SU-DHL-6 (cell line): Measurements from ENCODE around the gene TNNI3K.
A peak's percentile ranks its signal among the peaks of the same experiment; 100 is the strongest.

ENCODE experiments used
- H2AFZ ChIP-seq: fragments of 200-600 bp; sonication (generic); 2 replicates; pipeline ENCODE4 v1.6.1; 2014; ENCODE audit warnings: low read depth, mild to moderate bottlenecking, moderate library complexity, mixed read lengths, antibody characterized with exemption, low read length; ENCODE audit not compliant: severe bottlenecking
- H3F3A ChIP-seq: fragments of 200-600 bp; shearing (Covaris generic); 2 replicates; pipeline ENCODE4 v1.6.0; 2016; ENCODE audit warnings: antibody characterized with exemption, mild to moderate bottlenecking; ENCODE audit not compliant: insufficient read depth
- H3K27ac ChIP-seq: fragments of 200-600 bp; sonication (generic); 2 replicates; pipeline ENCODE4 v1.5.1; 2016; ENCODE audit warnings: low read depth, mild to moderate bottlenecking, low read length, moderate library complexity, mixed read lengths
- H3K27me3 ChIP-seq: fragments of 200-600 bp; sonication (generic), shearing (Covaris generic); 2 replicates; pipeline ENCODE4 v1.6.0; 2014; ENCODE audit warnings: mild to moderate bottlenecking, low read length
- H3K36me3 ChIP-seq: fragments of 200-600 bp; sonication (generic); 2 replicates; pipeline ENCODE4 v1.6.1; 2014; ENCODE audit warnings: mild to moderate bottlenecking, low read length, mixed read lengths
- H3K4me2 ChIP-seq: fragments of 300-600, 200-600 bp; shearing (Covaris generic), sonication (generic); 2 replicates; pipeline ENCODE4 v1.6.0; 2014; ENCODE audit warnings: low read length, low read depth, mild to moderate bottlenecking; ENCODE audit not compliant: poor library complexity, severe bottlenecking
- H3K4me3 ChIP-seq: fragments of 200-600 bp; sonication (generic); 2 replicates; pipeline ENCODE4 v1.5.1; 2014; ENCODE audit warnings: antibody characterized with exemption, low read length, mild to moderate bottlenecking, mixed read lengths; ENCODE audit not compliant: insufficient read depth, poor library complexity, severe bottlenecking
- H3K79me2 ChIP-seq: fragments of 200-600 bp; sonication (generic); 2 replicates; pipeline ENCODE4 v1.6.1; 2014; ENCODE audit warnings: mild to moderate bottlenecking, low read length, moderate library complexity; ENCODE audit not compliant: insufficient read depth
- H3K9ac ChIP-seq: fragments of 200-600 bp; sonication (generic); 2 replicates; pipeline ENCODE4 v1.7.0; 2014; ENCODE audit warnings: mild to moderate bottlenecking, low read length
- H3K9me2 ChIP-seq: fragments of 200-600 bp; sonication (generic); replicated peaks from 2 replicates; pipeline ENCODE4 v1.6.1; 2014; ENCODE audit warnings: low read length; ENCODE audit not compliant: insufficient read depth
- H3K9me3 ChIP-seq: fragments of 200-600 bp; sonication (generic); 2 replicates; pipeline ENCODE4 v1.6.1; 2014; ENCODE audit warnings: low read length, mixed read lengths; ENCODE audit not compliant: insufficient read depth
- H4K20me1 ChIP-seq: fragments of 200-600 bp; sonication (generic); 2 replicates; pipeline ENCODE4 v1.6.1; 2014; ENCODE audit warnings: low read depth, mild to moderate bottlenecking, antibody characterized with exemption, low read length, moderate library complexity, mixed read lengths
- CTCF ChIP-seq: fragments of 200-600 bp; sonication (generic); IDR thresholded peaks from one replicate; pipeline ENCODE4 v1.5.1; 2017; ENCODE audit warnings: antibody characterized with exemption, mild to moderate bottlenecking, low read length, moderate library complexity; ENCODE audit not compliant: insufficient read depth, poor library complexity, severe bottlenecking
- EZH2phosphoT487 ChIP-seq: fragments of 200-600 bp; sonication (generic), shearing (Covaris generic); conservative IDR thresholded peaks from 2 replicates; pipeline ENCODE4 v1.6.1; 2018; ENCODE audit warnings: mild to moderate bottlenecking, antibody characterized with exemption, low read length, moderate library complexity, mixed read lengths

The TNNI3K gene

GRCh38 chr1:74504125-74504932 is 269.1 kb downstream of the TNNI3K start:
- no peak overlapping the region for H2AFZ ChIP-seq
- H3K79me2 ChIP-seq = no peaks in the 10 kb centered on the region
- no peak overlapping the region for H3K4me3 ChIP-seq
- H3K9me2 ChIP-seq = no peaks in the 10 kb centered on the region
- H3K9me3 ChIP-seq = no peaks in the 10 kb centered on the region
- no peaks in the 10 kb centered on the region for H3K27me3 ChIP-seq
- no peaks in the 10 kb centered on the region for H3F3A ChIP-seq
- H3K36me3 ChIP-seq = no peaks in the 10 kb centered on the region
- no peak overlapping the region for H3K4me2 ChIP-seq
- TF ChIP-seq CTCF (peak; percentile 81), EZH2phosphoT487 (no peak)
- H3K27ac ChIP-seq = no peak overlapping the region
- no peaks in the 10 kb centered on the region for H4K20me1 ChIP-seq
- H3K9ac ChIP-seq = no peak overlapping the region

GRCh38 chr1:74504933-74505512 is 269.8 kb downstream of the TNNI3K start:
- Histone ChIP-seq H3K9ac (no peak overlapping the region), H3K9me2 (no peaks in the 10 kb centered on the region), H3K9me3 (no peaks in the 10 kb centered on the region), H3K27ac (no peak overlapping the region), H3F3A (no peaks in the 10 kb centered on the region), H3K36me3 (no peaks in the 10 kb centered on the region), H3K27me3 (no peaks in the 10 kb centered on the region), H4K20me1 (no peaks in the 10 kb centered on the region), H3K4me2 (no peak overlapping the region), H2AFZ (no peak overlapping the region), H3K4me3 (no peak overlapping the region), H3K79me2 (no peaks in the 10 kb centered on the region)
- TF ChIP-seq EZH2phosphoT487 = no peak
- TF ChIP-seq CTCF = no peak

- Histone ChIP-seq H3K9ac (no peak overlapping the region), H3K27me3 (no peaks in the 10 kb centered on the region), H3K4me2 (no peak overlapping the region), H3K4me3 (no peak overlapping the region), H3K9me2 (no peaks in the 10 kb centered on the region), H4K20me1 (no peaks in the 10 kb centered on the region), H3K79me2 (no peaks in the 10 kb centered on the region), H3K27ac (no peak overlapping the region), H2AFZ (no peak overlapping the region), H3K36me3 (no peaks in the 10 kb centered on the region), H3K9me3 (no peaks in the 10 kb centered on the region), H3F3A (no peaks in the 10 kb centered on the region)
- TF ChIP-seq CTCF = no peak
- no peak for TF ChIP-seq EZH2phosphoT487
Measured at GRCh38 chr1:74505928-74506710, 270.9 kb downstream of the TNNI3K start.
